Amniotic epithelial cell (primary cell): ENCODE measurements around the gene GPATCH8.
A peak's percentile ranks its signal among the peaks of the same experiment; 100 is the strongest.
"Not testable (repeated sequence)": the region's sequence is repeated elsewhere in the genome, so short reads cannot be mapped to it uniquely, and the experiment has no call there.

ENCODE experiments used
- DNase-seq: peaks from one replicate; pipeline ENCODE4 v3.0.0-alpha.2; 2010; ENCODE audit warnings: low read depth

The GPATCH8 gene

GRCh38 chr17:44527102-44527501 lies 23.9 kb upstream of the GPATCH8 start:
- no peak for DNase-seq

GRCh38 chr17:44523672-44523972 lies 20.4 kb upstream of the GPATCH8 start:
- no peak for DNase-seq

- DNase-seq = peak; percentile 58
These were observed 19.9 kb upstream of the GPATCH8 start for GRCh38 chr17:44522883-44523671.

- DNase-seq = peak; percentile 59
These were observed 14.8 kb upstream of the GPATCH8 start for GRCh38 chr17:44518032-44518431.

- not testable (repeated sequence) for DNase-seq
These were observed 8.3 kb upstream of the GPATCH8 start for GRCh38 chr17:44511241-44512134.

GRCh38 chr17:44506939-44507604 lies 3.9 kb upstream of the GPATCH8 start:
- not testable (repeated sequence) for DNase-seq

GRCh38 chr17:44502598-44503146 lies 534 bp downstream of the GPATCH8 start:
- peak; percentile 31 for DNase-seq

GRCh38 chr17:44501866-44502375 lies 1.3 kb downstream of the GPATCH8 start:
- DNase-seq = peak; percentile 7

- no peak for DNase-seq
These were observed 3.5 kb downstream of the GPATCH8 start for GRCh38 chr17:44499722-44500121.

GRCh38 chr17:44496815-44497214 lies 6.4 kb downstream of the GPATCH8 start:
- DNase-seq = no peak

GRCh38 chr17:44493339-44493738 lies 9.9 kb downstream of the GPATCH8 start:
- no peak for DNase-seq

GRCh38 chr17:44492706-44493272 lies 10.4 kb downstream of the GPATCH8 start:
- no peak for DNase-seq

- no peak for DNase-seq
These were observed 13.6 kb downstream of the GPATCH8 start for GRCh38 chr17:44489581-44489980.

- DNase-seq = no peak
These were observed 16.0 kb downstream of the GPATCH8 start for GRCh38 chr17:44487170-44487569.

- DNase-seq = no peak
These were observed 29.8 kb downstream of the GPATCH8 start for GRCh38 chr17:44473367-44473766.

- no peak for DNase-seq
These were observed 33.5 kb downstream of the GPATCH8 start for GRCh38 chr17:44469676-44470075.

- no peak for DNase-seq
These were observed 36.1 kb downstream of the GPATCH8 start for GRCh38 chr17:44467108-44467507.

GRCh38 chr17:44466339-44466738 lies 36.9 kb downstream of the GPATCH8 start:
- no peak for DNase-seq

- no peak for DNase-seq
These were observed 37.3 kb downstream of the GPATCH8 start for GRCh38 chr17:44465897-44466296.

GRCh38 chr17:44465276-44465675 lies 37.9 kb downstream of the GPATCH8 start:
- DNase-seq = no peak

GRCh38 chr17:44464037-44464436 lies 39.2 kb downstream of the GPATCH8 start:
- peak; percentile 22 for DNase-seq

GRCh38 chr17:44451832-44452231 lies 51.4 kb downstream of the GPATCH8 start:
- no peak for DNase-seq
